HepG2 (cell line): ENCODE data around the gene ENGASE. TPM values are rescaled to one million over a fixed set of nuclear protein-coding genes. Genes with fewer than 3 reads are reported as not detected.

Experiments
- ATAC-seq: fragments of 200-7000 bp; cut with Tn5 transposase; 3 replicates; pipeline ENCODE4 v1.9.1; 2020; ENCODE audit warnings: mild to moderate bottlenecking, moderate library complexity
- BruUV-seq: library from RNA; stranded (reverse); fragments of 400-500 nt; replicated peaks from 2 replicates; lab custom pipeline; 2021; lab: Mats Ljungman, UMichigan
- CTCF ChIA-PET: fragments of 300-600 bp; formaldehyde crosslinking; extraction: SDS; loops from one replicate; lab custom pipeline; 2021; ENCODE audit warnings: low total read pairs, inconsistent platforms, low intra/inter-chr PET ratio; lab: Yijun Ruan, JAX
- POLR2A ChIA-PET: fragments of 350-600 bp; sonication (Branson Sonifier 250); formaldehyde crosslinking; loops from one replicate; lab custom pipeline; 2020; ENCODE audit warnings: antibody characterized with exemption, inconsistent platforms; lab: Yijun Ruan, JAX
- DNase-seq: peaks from one replicate; pipeline ENCODE4 v3.0.0-alpha.2; 2015; ENCODE audit warnings: low spot score
- FAIRE-seq: peaks from 3 replicates; lab custom pipeline; 2011; peaks lifted over from hg19 to GRCh38; lab: Jason Lieb, UNC
- H2AFZ ChIP-seq: one replicate; pipeline ENCODE4 v1.6.1; 2011; ENCODE audit warnings: low read length, inconsistent platforms
- H3K27ac ChIP-seq: fragments of 300-600 bp; 3 replicates; pipeline ENCODE4 v1.8.0; 2011; ENCODE audit warnings: mixed run types, mild to moderate bottlenecking, mixed read lengths, low read length, inconsistent platforms; ENCODE audit not compliant: insufficient read depth; ENCODE audit errors: extremely low read length
- H3K27me3 ChIP-seq, 2 experiments: fragments of 200-600 bp in 1 of 2; 2 replicates in 1 of 2; 3 replicates in 1 of 2; pipeline versions ENCODE4 v1.6.0 to v1.8.0; 2011; ENCODE audit warnings: low read length in 2 of 2, mild to moderate bottlenecking in 2 of 2, moderate library complexity in 2 of 2, inconsistent platforms in 1 of 2; ENCODE audit not compliant: insufficient read depth in 2 of 2, control insufficient read depth in 1 of 2
- H3K36me3 ChIP-seq, 2 experiments: fragments of 200-600 bp in 1 of 2; replicated peaks in 1 of 2; 2 replicates in 1 of 2; 3 replicates in 1 of 2; pipeline versions ENCODE4 v1.5.1 to v1.8.0; 2011; ENCODE audit warnings: low read length in 2 of 2, inconsistent platforms in 1 of 2; ENCODE audit not compliant: insufficient read depth in 2 of 2, control insufficient read depth in 1 of 2
- H3K4me1 ChIP-seq: 2 replicates; pipeline ENCODE4 v1.5.1; 2012; ENCODE audit warnings: low read length, inconsistent platforms; ENCODE audit not compliant: insufficient read depth
- H3K4me2 ChIP-seq: 2 replicates; pipeline ENCODE4 v1.6.0; 2011; ENCODE audit warnings: low read depth, low read length, inconsistent platforms
- H3K4me3 ChIP-seq, 3 experiments: fragments of 200-600 bp in 1 of 3; sonication (generic), shearing (Covaris generic) in 1 of 3; replicated peaks in 1 of 3; 2 replicates each; pipeline ENCODE4 v1.5.1; 2011 to 2016; ENCODE audit warnings: low read length in 3 of 3, inconsistent platforms in 2 of 3, low read depth in 2 of 3, mild to moderate bottlenecking in 2 of 3, control low read depth in 1 of 3, mixed read lengths in 1 of 3; ENCODE audit not compliant: insufficient read depth in 1 of 3
- H3K79me2 ChIP-seq: one replicate; pipeline ENCODE4 v1.6.1; 2011; ENCODE audit warnings: low read length, inconsistent platforms; ENCODE audit not compliant: insufficient read depth
- H3K9ac ChIP-seq: 2 replicates; pipeline ENCODE4 v1.6.0; 2011; ENCODE audit warnings: mild to moderate bottlenecking, low read depth, low read length, inconsistent platforms; ENCODE audit not compliant: insufficient read depth
- H3K9me3 ChIP-seq: 2 replicates; pipeline ENCODE4 v1.5.1; 2012; ENCODE audit warnings: mild to moderate bottlenecking, low read length
- H4K20me1 ChIP-seq: 2 replicates; pipeline ENCODE4 v1.6.0; 2011; ENCODE audit warnings: inconsistent platforms, mild to moderate bottlenecking, low read length, moderate library complexity; ENCODE audit not compliant: insufficient read depth
- DR1 ChIP-seq: sonication (generic); formaldehyde crosslinking; IDR thresholded peaks from 2 replicates; pipeline ENCODE4 v1.8.0; 2021; ENCODE audit warnings: mild to moderate bottlenecking, missing genetic modification reagents, inconsistent platforms
- HOXA7 ChIP-seq: sonication (generic); formaldehyde crosslinking; IDR thresholded peaks from 2 replicates; pipeline ENCODE4 v1.8.1; 2022; ENCODE audit warnings: mild to moderate bottlenecking, missing genetic modification reagents, moderate library complexity
- MAFG ChIP-seq: sonication (generic); formaldehyde crosslinking; IDR thresholded peaks from 2 replicates; pipeline ENCODE4 v1.5.1; 2020; ENCODE audit warnings: mild to moderate bottlenecking, missing genetic modification reagents
- SP1 ChIP-seq, 2 experiments: fragments of 450-650 bp in 1 of 2; sonication (generic) in 1 of 2; formaldehyde crosslinking in 1 of 2; IDR thresholded peaks; 2 replicates each; pipeline versions ENCODE4 v1.4.0 to v1.6.1; 2016 to 2020; ENCODE audit warnings: missing genetic modification reagents in 1 of 2
- TEAD2 ChIP-seq: sonication (generic); formaldehyde crosslinking; IDR thresholded peaks from 2 replicates; pipeline ENCODE4 v1.9.0; 2021; ENCODE audit warnings: missing genetic modification reagents
- ZNF230 ChIP-seq: sonication (generic); formaldehyde crosslinking; IDR thresholded peaks from 2 replicates; pipeline ENCODE4 v1.4.0; 2020; ENCODE audit warnings: mild to moderate bottlenecking, missing genetic modification reagents
- ZNF660 ChIP-seq: sonication (generic); formaldehyde crosslinking; IDR thresholded peaks from 2 replicates; pipeline ENCODE4 v1.5.1; 2020; ENCODE audit warnings: mild to moderate bottlenecking, low read depth, missing genetic modification reagents, borderline replicate concordance
- ZNF768 ChIP-seq: sonication (generic); formaldehyde crosslinking; IDR thresholded peaks from 2 replicates; pipeline ENCODE4 v1.4.0; 2020; ENCODE audit warnings: missing genetic modification reagents
- WGBS: methylation state at CpG from one replicate; pipeline ENCODE4 v1.1.6; 2017; ENCODE audit warnings: low lambda C conversion rate; 5-methylcytosine and 5-hydroxymethylcytosine counted together
- in situ Hi-C: cut with HindIII; loops from 2 replicates; pipeline ENCODE4 v1.10.0; 2017; ENCODE audit warnings: low pct_unique_long_range_greater_than_20kb; ENCODE audit not compliant: extremely low pct_ligation_motif_present
- intact Hi-C: fragments of 100-400 bp; cut with micrococcal nuclease; formaldehyde crosslinking; loops from one replicate; pipeline ENCODE4 v1.10.0; 2022; ENCODE audit not compliant: unreplicated experiment
- polyA plus RNA-seq, 8 experiments: library from polyadenylated mRNA; depleted of rRNA in 3 of 8; stranded (reverse) in 7 of 8; unstranded in 1 of 8; fragments of >200 nt; fragmentation: Illumina TruSeq in 4 of 8; extraction: Trizol in 4 of 8; gene quantifications; 2 replicates each; pipeline versions ENCODE4 v1.2.1 to v1.2.3, GENCODE V29; 2011 to 2016; ENCODE audit warnings: low read depth in 4 of 8, missing spikeins in 1 of 8, mixed read lengths in 1 of 8; ENCODE audit not compliant: insufficient read depth in 1 of 8
- total RNA-seq, 5 experiments: library from RNA; depleted of rRNA; stranded (reverse); fragments of >200 nt; fragmentation: Illumina TruSeq; extraction: Trizol; gene quantifications; 2 replicates each; pipeline ENCODE4 v1.2.3, GENCODE V29; 2016; ENCODE audit warnings: low read depth in 1 of 5
- TF ChIP-seq, protein P1 (sequence below): fragments of 450-650 bp; IDR thresholded peaks from 2 replicates; pipeline ENCODE4 v1.6.1; 2016
- TF ChIP-seq, protein P2 (sequence below), 2 experiments: sonication (generic) in 1 of 2; formaldehyde crosslinking in 1 of 2; IDR thresholded peaks; 2 replicates each; pipeline versions ENCODE4 v1.4.0 to v1.6.1; 2016 to 2020; ENCODE audit warnings: borderline replicate concordance in 1 of 2, low read depth in 1 of 2, mild to moderate bottlenecking in 1 of 2, missing genetic modification reagents in 1 of 2
- TF ChIP-seq, protein P3 (sequence below): sonication (generic); formaldehyde crosslinking; IDR thresholded peaks from 2 replicates; pipeline ENCODE4 v1.5.1; 2020; ENCODE audit warnings: mild to moderate bottlenecking, missing genetic modification reagents, moderate library complexity

Gene ENGASE
- total and polyA plus RNA-seq, 2 of the 13 experiments (the other 11 are each of a cell fraction or from before 2014, with no cell fraction given): 10.6 to 18.1 TPM

DNA sequence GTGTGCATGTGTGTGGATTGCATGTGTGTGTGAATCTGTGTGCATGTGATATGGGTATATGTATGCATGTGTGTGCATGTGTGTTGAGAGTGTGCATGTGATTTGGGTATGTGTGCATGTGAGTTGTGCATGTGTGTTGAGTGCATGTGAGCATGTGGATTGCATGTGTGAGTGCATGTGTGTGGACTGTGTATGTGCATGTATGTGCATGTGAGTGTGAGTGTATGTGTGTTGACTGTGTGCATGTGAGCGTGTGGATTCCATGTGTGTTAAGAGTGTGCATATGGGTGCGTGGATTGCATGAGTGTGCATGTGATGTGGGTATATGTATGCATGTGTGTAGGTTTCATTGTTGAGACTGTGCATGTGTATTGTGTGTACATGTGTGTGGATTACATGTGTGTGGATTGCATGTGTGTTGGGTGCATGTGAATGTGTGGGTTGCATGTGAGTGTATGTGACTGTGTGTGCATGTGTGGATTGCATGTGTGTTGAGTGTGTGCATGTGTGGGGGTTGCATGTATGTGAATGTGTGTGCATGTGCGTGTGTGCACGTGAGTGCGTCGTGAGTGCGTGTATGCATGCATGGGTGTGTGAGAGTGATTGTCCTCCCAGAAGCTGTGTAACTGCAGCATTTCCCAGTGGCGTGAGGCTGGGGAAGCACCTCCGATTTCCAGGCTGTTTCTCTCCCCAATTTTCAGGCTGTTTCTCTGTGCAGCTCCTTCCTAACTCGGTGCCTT, 31.3 kb upstream of the ENGASE start (continued):
- TF ChIP-seq, protein P1, sequence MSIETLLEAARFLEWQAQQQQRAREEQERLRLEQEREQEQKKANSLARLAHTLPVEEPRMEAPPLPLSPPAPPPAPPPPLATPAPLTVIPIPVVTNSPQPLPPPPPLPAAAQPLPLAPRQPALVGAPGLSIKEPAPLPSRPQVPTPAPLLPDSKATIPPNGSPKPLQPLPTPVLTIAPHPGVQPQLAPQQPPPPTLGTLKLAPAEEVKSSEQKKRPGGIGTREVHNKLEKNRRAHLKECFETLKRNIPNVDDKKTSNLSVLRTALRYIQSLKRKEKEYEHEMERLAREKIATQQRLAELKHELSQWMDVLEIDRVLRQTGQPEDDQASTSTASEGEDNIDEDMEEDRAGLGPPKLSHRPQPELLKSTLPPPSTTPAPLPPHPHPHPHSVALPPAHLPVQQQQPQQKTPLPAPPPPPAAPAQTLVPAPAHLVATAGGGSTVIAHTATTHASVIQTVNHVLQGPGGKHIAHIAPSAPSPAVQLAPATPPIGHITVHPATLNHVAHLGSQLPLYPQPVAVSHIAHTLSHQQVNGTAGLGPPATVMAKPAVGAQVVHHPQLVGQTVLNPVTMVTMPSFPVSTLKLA: peak; percentile 98
- TF ChIP-seq HOXA7 (peak; percentile 56; the same call in 1 of the 2 replicates), SP1 (IDR thresholded peaks at IDR 0.05) (0 out of 2 replicates have a peak, but pooled peaks have one; percentile 34), SP1 (CRISPR knock-in tag; IDR thresholded peaks at IDR 0.05) (no peak)

DNA sequence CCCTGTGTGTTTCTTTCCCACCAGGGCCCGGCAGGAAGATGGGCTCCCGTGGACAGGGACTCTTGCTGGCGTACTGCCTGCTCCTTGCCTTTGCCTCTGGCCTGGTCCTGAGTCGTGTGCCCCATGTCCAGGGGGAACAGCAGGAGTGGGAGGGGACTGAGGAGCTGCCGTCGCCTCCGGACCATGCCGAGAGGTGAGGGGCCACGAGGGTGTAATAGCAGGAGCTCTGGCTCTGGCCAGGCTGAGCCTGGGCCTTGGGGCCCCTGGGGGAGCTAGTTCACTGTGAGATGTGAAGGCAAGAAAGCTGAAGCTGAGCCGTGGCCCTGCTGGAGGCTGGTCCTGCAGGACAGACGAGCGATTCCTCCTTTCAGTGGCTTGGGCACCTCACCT, 30.7 kb upstream of the ENGASE start:
- FAIRE-seq (no peak), DNase-seq (no peak), ATAC-seq (no peak)
- 16% methylated on average over 8 of the region's 12 CpGs for WGBS
- Histone ChIP-seq H3K36me3 (no peaks in the 10 kb centered on the region), H3K9me3 (no peaks in the 10 kb centered on the region), H3K4me3 (no peak overlapping the region), H3K4me1 (peaks cover 29% of the 10 kb centered on the region), H3K4me2 (no peak overlapping the region), H3K9ac (no peak overlapping the region), H3K79me2 (no peaks in the 10 kb centered on the region), H3K27me3 (peaks cover 14 to 58% of the 10 kb centered on the region in 2 experiments; a peak in 4 of 5 replicates), H2AFZ (no peak overlapping the region), H4K20me1 (no peaks in the 10 kb centered on the region; the same call in 1 of the 2 replicates), H3K27ac (no peak overlapping the region)
- BruUV-seq: no TSS peak
- ChIA-PET CTCF (interaction anchor here (2.7 kb wide), 1 partner anchor 24 kb away, joined by 21 read pairs; no protein-coding TSS in a partner anchor), POLR2A (interaction anchor here (1.6 kb wide), 1 partner anchor 17 kb away, joined by 16 read pairs; no protein-coding TSS in a partner anchor)
- intact Hi-C loops: loop anchor here (2.0 kb wide), 1 partner anchor 51 kb away; no protein-coding TSS in a partner anchor
- in situ Hi-C loops: no loop called here
- TF ChIP-seq DR1 (CRISPR knock-in tag) (no peak), MAFG (CRISPR knock-in tag) (no peak), ZNF768 (CRISPR knock-in tag) (0 out of 2 replicates have a peak, but pooled peaks have one; percentile 10), ZNF230 (CRISPR knock-in tag) (0 out of 2 replicates have a peak, but pooled peaks have one; percentile 32), TEAD2 (CRISPR knock-in tag) (no peak), ZNF660 (CRISPR knock-in tag) (no peak)
- TF ChIP-seq, protein P2, sequence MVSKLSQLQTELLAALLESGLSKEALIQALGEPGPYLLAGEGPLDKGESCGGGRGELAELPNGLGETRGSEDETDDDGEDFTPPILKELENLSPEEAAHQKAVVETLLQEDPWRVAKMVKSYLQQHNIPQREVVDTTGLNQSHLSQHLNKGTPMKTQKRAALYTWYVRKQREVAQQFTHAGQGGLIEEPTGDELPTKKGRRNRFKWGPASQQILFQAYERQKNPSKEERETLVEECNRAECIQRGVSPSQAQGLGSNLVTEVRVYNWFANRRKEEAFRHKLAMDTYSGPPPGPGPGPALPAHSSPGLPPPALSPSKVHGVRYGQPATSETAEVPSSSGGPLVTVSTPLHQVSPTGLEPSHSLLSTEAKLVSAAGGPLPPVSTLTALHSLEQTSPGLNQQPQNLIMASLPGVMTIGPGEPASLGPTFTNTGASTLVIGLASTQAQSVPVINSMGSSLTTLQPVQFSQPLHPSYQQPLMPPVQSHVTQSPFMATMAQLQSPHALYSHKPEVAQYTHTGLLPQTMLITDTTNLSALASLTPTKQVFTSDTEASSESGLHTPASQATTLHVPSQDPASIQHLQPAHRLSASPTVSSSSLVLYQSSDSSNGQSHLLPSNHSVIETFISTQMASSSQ (IDR thresholded peaks at IDR 0.05; ENCODE audit: low read depth): no peak
- TF ChIP-seq, protein P2 (CRISPR knock-in tag; IDR thresholded peaks at IDR 0.05; ENCODE audit: borderline replicate concordance): no peak
- TF ChIP-seq, protein P3, sequence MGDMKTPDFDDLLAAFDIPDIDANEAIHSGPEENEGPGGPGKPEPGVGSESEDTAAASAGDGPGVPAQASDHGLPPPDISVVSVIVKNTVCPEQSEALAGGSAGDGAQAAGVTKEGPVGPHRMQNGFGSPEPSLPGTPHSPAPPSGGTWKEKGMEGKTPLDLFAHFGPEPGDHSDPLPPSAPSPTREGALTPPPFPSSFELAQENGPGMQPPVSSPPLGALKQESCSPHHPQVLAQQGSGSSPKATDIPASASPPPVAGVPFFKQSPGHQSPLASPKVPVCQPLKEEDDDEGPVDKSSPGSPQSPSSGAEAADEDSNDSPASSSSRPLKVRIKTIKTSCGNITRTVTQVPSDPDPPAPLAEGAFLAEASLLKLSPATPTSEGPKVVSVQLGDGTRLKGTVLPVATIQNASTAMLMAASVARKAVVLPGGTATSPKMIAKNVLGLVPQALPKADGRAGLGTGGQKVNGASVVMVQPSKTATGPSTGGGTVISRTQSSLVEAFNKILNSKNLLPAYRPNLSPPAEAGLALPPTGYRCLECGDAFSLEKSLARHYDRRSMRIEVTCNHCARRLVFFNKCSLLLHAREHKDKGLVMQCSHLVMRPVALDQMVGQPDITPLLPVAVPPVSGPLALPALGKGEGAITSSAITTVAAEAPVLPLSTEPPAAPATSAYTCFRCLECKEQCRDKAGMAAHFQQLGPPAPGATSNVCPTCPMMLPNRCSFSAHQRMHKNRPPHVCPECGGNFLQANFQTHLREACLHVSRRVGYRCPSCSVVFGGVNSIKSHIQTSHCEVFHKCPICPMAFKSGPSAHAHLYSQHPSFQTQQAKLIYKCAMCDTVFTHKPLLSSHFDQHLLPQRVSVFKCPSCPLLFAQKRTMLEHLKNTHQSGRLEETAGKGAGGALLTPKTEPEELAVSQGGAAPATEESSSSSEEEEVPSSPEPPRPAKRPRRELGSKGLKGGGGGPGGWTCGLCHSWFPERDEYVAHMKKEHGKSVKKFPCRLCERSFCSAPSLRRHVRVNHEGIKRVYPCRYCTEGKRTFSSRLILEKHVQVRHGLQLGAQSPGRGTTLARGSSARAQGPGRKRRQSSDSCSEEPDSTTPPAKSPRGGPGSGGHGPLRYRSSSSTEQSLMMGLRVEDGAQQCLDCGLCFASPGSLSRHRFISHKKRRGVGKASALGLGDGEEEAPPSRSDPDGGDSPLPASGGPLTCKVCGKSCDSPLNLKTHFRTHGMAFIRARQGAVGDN: peak; percentile 35
